ENCODE data around the gene CORO1C. TPM values are rescaled to one million over a fixed set of nuclear protein-coding genes. Genes with fewer than 3 reads are reported as not detected.

Gene CORO1C
- 10 to 100 TPM; 28.9 to 43.5 (median 36.0) TPM for total RNA-seq
- total RNA-seq (2013), result 44.4 TPM

DNA sequence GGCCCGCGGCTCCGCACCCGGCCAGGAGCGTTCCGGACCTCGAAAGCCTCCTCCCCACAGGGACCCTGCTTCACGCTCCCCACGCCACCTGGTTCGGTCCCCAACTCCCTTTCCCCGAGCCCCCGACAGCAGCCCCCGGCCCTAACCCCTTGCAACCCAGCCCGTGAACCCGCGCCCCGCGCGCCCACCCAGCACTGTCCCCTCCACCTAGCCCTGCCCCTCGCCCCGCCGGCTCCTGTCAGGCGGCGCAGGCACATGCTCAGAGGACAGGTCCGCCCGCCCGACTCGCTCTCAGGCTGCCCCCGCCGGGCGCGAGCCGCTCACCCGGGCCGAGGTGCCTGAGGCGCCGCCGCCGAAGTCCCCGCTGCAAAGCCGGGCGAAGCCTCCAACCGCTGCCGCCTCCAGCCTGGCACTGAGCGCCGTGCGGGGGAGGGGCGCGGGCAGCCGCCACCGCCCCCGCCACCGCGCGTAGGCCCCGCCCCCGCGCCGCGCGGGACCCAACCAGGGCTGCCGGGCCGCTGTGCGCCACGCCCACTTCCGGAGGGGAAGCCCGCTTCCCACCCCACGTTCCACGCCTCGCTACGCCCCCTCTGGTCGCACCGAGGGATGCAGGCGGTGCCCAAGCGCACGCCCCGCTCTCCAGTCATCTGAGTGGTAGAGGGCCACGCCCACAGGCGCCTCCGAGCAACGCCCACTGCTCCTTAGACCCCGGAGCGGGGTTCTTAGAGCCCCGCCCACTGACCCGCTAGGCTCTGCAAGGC lies at the start of gene CORO1C:
TSS of gene CORO1C (minus strand) at position 414 of the 761 bp plus-strand sequence. CDS start 30,200 bp downstream, outside the sequence.
- DNase-seq (peak; percentile 96 to 98), ATAC-seq (peak; percentile 82 to 94 (median 85))
- Mint-ChIP-seq H3K4me1 (peaks cover 35 to 39% of the 10 kb centered on the region in 2 donors), H3K27me3 (ENCODE audit: low read depth in 2 of 2) (no peaks in the 10 kb centered on the region), H3K4me3 (peak within 1 kb of the TSS; percentile 93), H3K36me3 (no peaks in the 10 kb centered on the region), H3K9me3 (no peaks in the 10 kb centered on the region), H3K27ac (peak within 1 kb of the TSS; percentile 89 to 97)
- intact Hi-C loops (cut with micrococcal nuclease), result loop anchor here (2.0 to 10.0 kb wide), 6 partner anchors 40 to 361 kb away; partner anchors contain the start of genes ALKBH2 and USP30
- H3K36me3 ChIP-seq (ENCODE audit: control insufficient read depth, insufficient read depth, low read length), result no peaks in the 10 kb centered on the region
- TF ChIP-seq CTCF (IDR thresholded peaks at IDR 0.05), result peak; percentile 82
- under 1% methylated on average over 85 of the region's 85 CpGs for WGBS (ENCODE audit: insufficient coverage)
- H3K27me3 ChIP-seq (ENCODE audit: control insufficient read depth, insufficient read depth, low read length), result no peaks in the 10 kb centered on the region
- H3K4me1 ChIP-seq (ENCODE audit: control insufficient read depth, insufficient read depth, low read length), result peaks cover 21% of the 10 kb centered on the region
- no peaks in the 10 kb centered on the region for H3K9me3 ChIP-seq (ENCODE audit: control insufficient read depth, insufficient read depth, low read length)
- peak within 1 kb of the TSS; percentile 76 for H3K4me3 ChIP-seq (ENCODE audit: low read length)
- H3K27ac ChIP-seq (ENCODE audit: low read length), result peak within 1 kb of the TSS; percentile 79

DNA sequence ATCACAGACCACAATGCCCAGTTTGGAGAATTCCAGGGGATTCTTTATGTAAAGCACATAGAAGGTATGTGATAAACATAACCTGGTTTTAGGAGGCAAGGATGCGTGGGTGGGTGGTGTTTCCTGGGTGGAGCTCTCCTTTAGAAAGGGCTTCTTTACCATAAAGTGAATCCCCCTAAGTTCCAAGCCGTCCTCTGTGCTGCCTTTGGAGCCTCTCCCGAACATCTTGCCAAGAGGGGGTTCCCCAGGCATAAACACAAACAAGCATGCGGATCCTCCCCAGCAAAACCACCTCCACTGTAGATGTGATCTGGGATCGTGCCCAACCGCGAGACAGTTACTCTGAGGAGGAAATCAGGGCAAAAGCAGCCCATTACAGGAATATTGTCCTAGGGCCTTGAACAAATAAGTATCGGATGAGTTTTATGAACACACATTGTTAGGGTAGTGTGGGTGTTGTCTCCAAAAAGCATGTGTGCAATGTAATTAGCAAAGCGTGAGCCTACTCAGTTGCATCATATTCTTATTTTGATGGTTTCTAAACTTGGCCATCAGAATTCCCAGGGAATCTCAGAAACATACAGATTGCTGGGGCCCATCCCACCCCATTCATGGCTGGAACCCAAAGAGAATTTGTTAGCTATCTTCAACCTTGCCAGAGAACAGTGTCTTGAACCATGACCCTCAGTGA lies 48.8 kb upstream of the CORO1C start:
- intact Hi-C loops (cut with micrococcal nuclease), result no loop called here
- Mint-ChIP-seq H3K27me3 (ENCODE audit: low read depth in 2 of 2) (no peaks in the 10 kb centered on the region), H3K27ac (no peak overlapping the region), H3K4me1 (no peaks in the 10 kb centered on the region), H3K4me3 (no peak overlapping the region), H3K9me3 (no peaks in the 10 kb centered on the region), H3K36me3 (no peaks in the 10 kb centered on the region)
- TF ChIP-seq CTCF (IDR thresholded peaks at IDR 0.05), result no peak
- H3K4me1 ChIP-seq (ENCODE audit: control insufficient read depth, insufficient read depth, low read length), result no peaks in the 10 kb centered on the region
- no peaks in the 10 kb centered on the region for H3K27me3 ChIP-seq (ENCODE audit: control insufficient read depth, insufficient read depth, low read length)
- ATAC-seq (no peak), DNase-seq (no peak)
- H3K4me3 ChIP-seq (ENCODE audit: low read length), result no peak overlapping the region
- peaks cover 3% of the 10 kb centered on the region for H3K36me3 ChIP-seq (ENCODE audit: control insufficient read depth, insufficient read depth, low read length)
- H3K9me3 ChIP-seq (ENCODE audit: control insufficient read depth, insufficient read depth, low read length), result no peaks in the 10 kb centered on the region
- 95% methylated on average over 9 of the region's 9 CpGs for WGBS (ENCODE audit: insufficient coverage)
- H3K27ac ChIP-seq (ENCODE audit: low read length), result no peak overlapping the region

GRCh38 chr12:108778053-108778452 lies 46.7 kb upstream of the CORO1C start:
- Histone ChIP-seq H3K27me3 (ENCODE audit: control insufficient read depth, insufficient read depth, low read length) (no peaks in the 10 kb centered on the region), H3K27ac (ENCODE audit: low read length) (no peak overlapping the region), H3K36me3 (ENCODE audit: control insufficient read depth, insufficient read depth, low read length) (no peaks in the 10 kb centered on the region), H3K9me3 (ENCODE audit: control insufficient read depth, insufficient read depth, low read length) (no peaks in the 10 kb centered on the region), H3K4me1 (ENCODE audit: control insufficient read depth, insufficient read depth, low read length) (no peaks in the 10 kb centered on the region), H3K4me3 (ENCODE audit: low read length) (no peak overlapping the region)
- no peak overlapping the region for H3K27ac Mint-ChIP-seq
- no peaks in the 10 kb centered on the region for H3K4me1 Mint-ChIP-seq
- no peak overlapping the region for H3K4me3 Mint-ChIP-seq
- no peaks in the 10 kb centered on the region for H3K9me3 Mint-ChIP-seq
- DNase-seq (no peak), ATAC-seq (no peak)
- intact Hi-C loops (cut with micrococcal nuclease), result no loop called here
- no peaks in the 10 kb centered on the region for H3K36me3 Mint-ChIP-seq
- WGBS (ENCODE audit: insufficient coverage), result 95% methylated on average over 2 of the region's 2 CpGs
- no peak for TF ChIP-seq CTCF (IDR thresholded peaks at IDR 0.05)
- H3K27me3 Mint-ChIP-seq (ENCODE audit: low read depth in 2 of 2), result no peaks in the 10 kb centered on the region

All from natural killer cell (primary cell).